SU-DHL-6 (cell line): ENCODE measurements around the gene CRYGC.

Experiments used
- H2AFZ ChIP-seq: fragments of 200-600 bp; sonication (generic); 2 replicates; pipeline ENCODE4 v1.6.1; 2014; ENCODE audit warnings: low read depth, mild to moderate bottlenecking, moderate library complexity, mixed read lengths, antibody characterized with exemption, low read length; ENCODE audit not compliant: severe bottlenecking
- H3F3A ChIP-seq: fragments of 200-600 bp; shearing (Covaris generic); 2 replicates; pipeline ENCODE4 v1.6.0; 2016; ENCODE audit warnings: antibody characterized with exemption, mild to moderate bottlenecking; ENCODE audit not compliant: insufficient read depth
- H3K27ac ChIP-seq: fragments of 200-600 bp; sonication (generic); 2 replicates; pipeline ENCODE4 v1.5.1; 2016; ENCODE audit warnings: low read depth, mild to moderate bottlenecking, low read length, moderate library complexity, mixed read lengths
- H3K27me3 ChIP-seq: fragments of 200-600 bp; sonication (generic), shearing (Covaris generic); 2 replicates; pipeline ENCODE4 v1.6.0; 2014; ENCODE audit warnings: mild to moderate bottlenecking, low read length
- H3K36me3 ChIP-seq: fragments of 200-600 bp; sonication (generic); 2 replicates; pipeline ENCODE4 v1.6.1; 2014; ENCODE audit warnings: mild to moderate bottlenecking, low read length, mixed read lengths
- H3K4me2 ChIP-seq: fragments of 300-600, 200-600 bp; shearing (Covaris generic), sonication (generic); 2 replicates; pipeline ENCODE4 v1.6.0; 2014; ENCODE audit warnings: low read length, low read depth, mild to moderate bottlenecking; ENCODE audit not compliant: poor library complexity, severe bottlenecking
- H3K4me3 ChIP-seq: fragments of 200-600 bp; sonication (generic); 2 replicates; pipeline ENCODE4 v1.5.1; 2014; ENCODE audit warnings: antibody characterized with exemption, low read length, mild to moderate bottlenecking, mixed read lengths; ENCODE audit not compliant: insufficient read depth, poor library complexity, severe bottlenecking
- H3K79me2 ChIP-seq: fragments of 200-600 bp; sonication (generic); 2 replicates; pipeline ENCODE4 v1.6.1; 2014; ENCODE audit warnings: mild to moderate bottlenecking, low read length, moderate library complexity; ENCODE audit not compliant: insufficient read depth
- H3K9ac ChIP-seq: fragments of 200-600 bp; sonication (generic); 2 replicates; pipeline ENCODE4 v1.7.0; 2014; ENCODE audit warnings: mild to moderate bottlenecking, low read length
- H3K9me2 ChIP-seq: fragments of 200-600 bp; sonication (generic); replicated peaks from 2 replicates; pipeline ENCODE4 v1.6.1; 2014; ENCODE audit warnings: low read length; ENCODE audit not compliant: insufficient read depth
- H3K9me3 ChIP-seq: fragments of 200-600 bp; sonication (generic); 2 replicates; pipeline ENCODE4 v1.6.1; 2014; ENCODE audit warnings: low read length, mixed read lengths; ENCODE audit not compliant: insufficient read depth
- H4K20me1 ChIP-seq: fragments of 200-600 bp; sonication (generic); 2 replicates; pipeline ENCODE4 v1.6.1; 2014; ENCODE audit warnings: low read depth, mild to moderate bottlenecking, antibody characterized with exemption, low read length, moderate library complexity, mixed read lengths
- CTCF ChIP-seq: fragments of 200-600 bp; sonication (generic); IDR thresholded peaks from one replicate; pipeline ENCODE4 v1.5.1; 2017; ENCODE audit warnings: antibody characterized with exemption, mild to moderate bottlenecking, low read length, moderate library complexity; ENCODE audit not compliant: insufficient read depth, poor library complexity, severe bottlenecking
- EZH2phosphoT487 ChIP-seq: fragments of 200-600 bp; sonication (generic), shearing (Covaris generic); conservative IDR thresholded peaks from 2 replicates; pipeline ENCODE4 v1.6.1; 2018; ENCODE audit warnings: mild to moderate bottlenecking, antibody characterized with exemption, low read length, moderate library complexity, mixed read lengths

Gene CRYGC

GRCh38 chr2:208153156-208153555 is 23.5 kb upstream of the CRYGC start:
- Histone ChIP-seq H3K4me2 (no peak overlapping the region), H3K36me3 (no peaks in the 10 kb centered on the region), H3K27ac (no peak overlapping the region), H2AFZ (no peak overlapping the region), H4K20me1 (no peaks in the 10 kb centered on the region), H3K4me3 (no peak overlapping the region), H3K27me3 (no peaks in the 10 kb centered on the region), H3K9me2 (no peaks in the 10 kb centered on the region), H3K9ac (no peak overlapping the region), H3K79me2 (no peaks in the 10 kb centered on the region), H3F3A (no peaks in the 10 kb centered on the region), H3K9me3 (no peaks in the 10 kb centered on the region)
- TF ChIP-seq EZH2phosphoT487 = no peak
- TF ChIP-seq CTCF = no peak

GRCh38 chr2:208150956-208151355 is 21.3 kb upstream of the CRYGC start:
- Histone ChIP-seq H3K9me2 (no peaks in the 10 kb centered on the region), H3K27ac (no peak overlapping the region), H3K4me2 (no peak overlapping the region), H4K20me1 (no peaks in the 10 kb centered on the region), H3F3A (no peaks in the 10 kb centered on the region), H2AFZ (no peak overlapping the region), H3K4me3 (no peak overlapping the region), H3K27me3 (no peaks in the 10 kb centered on the region), H3K36me3 (no peaks in the 10 kb centered on the region), H3K9me3 (no peaks in the 10 kb centered on the region), H3K79me2 (no peaks in the 10 kb centered on the region), H3K9ac (no peak overlapping the region)
- TF ChIP-seq EZH2phosphoT487 (no peak), CTCF (no peak)

GRCh38 chr2:208150094-208150493 is 20.5 kb upstream of the CRYGC start:
- Histone ChIP-seq H3K9me2 (no peaks in the 10 kb centered on the region), H3K79me2 (no peaks in the 10 kb centered on the region), H3K4me2 (no peak overlapping the region), H2AFZ (no peak overlapping the region), H3K9me3 (no peaks in the 10 kb centered on the region), H3K4me3 (no peak overlapping the region), H4K20me1 (no peaks in the 10 kb centered on the region), H3K27ac (no peak overlapping the region), H3K36me3 (no peaks in the 10 kb centered on the region), H3K27me3 (no peaks in the 10 kb centered on the region), H3K9ac (no peak overlapping the region), H3F3A (no peaks in the 10 kb centered on the region)
- no peak for TF ChIP-seq EZH2phosphoT487
- TF ChIP-seq CTCF = no peak
